ENCODE measurements around the gene ARHGAP12.

GRCh38 chr10:31939797-31940708, 11.4 kb upstream of the ARHGAP12 start:
- TF ChIP-seq, protein P1, sequence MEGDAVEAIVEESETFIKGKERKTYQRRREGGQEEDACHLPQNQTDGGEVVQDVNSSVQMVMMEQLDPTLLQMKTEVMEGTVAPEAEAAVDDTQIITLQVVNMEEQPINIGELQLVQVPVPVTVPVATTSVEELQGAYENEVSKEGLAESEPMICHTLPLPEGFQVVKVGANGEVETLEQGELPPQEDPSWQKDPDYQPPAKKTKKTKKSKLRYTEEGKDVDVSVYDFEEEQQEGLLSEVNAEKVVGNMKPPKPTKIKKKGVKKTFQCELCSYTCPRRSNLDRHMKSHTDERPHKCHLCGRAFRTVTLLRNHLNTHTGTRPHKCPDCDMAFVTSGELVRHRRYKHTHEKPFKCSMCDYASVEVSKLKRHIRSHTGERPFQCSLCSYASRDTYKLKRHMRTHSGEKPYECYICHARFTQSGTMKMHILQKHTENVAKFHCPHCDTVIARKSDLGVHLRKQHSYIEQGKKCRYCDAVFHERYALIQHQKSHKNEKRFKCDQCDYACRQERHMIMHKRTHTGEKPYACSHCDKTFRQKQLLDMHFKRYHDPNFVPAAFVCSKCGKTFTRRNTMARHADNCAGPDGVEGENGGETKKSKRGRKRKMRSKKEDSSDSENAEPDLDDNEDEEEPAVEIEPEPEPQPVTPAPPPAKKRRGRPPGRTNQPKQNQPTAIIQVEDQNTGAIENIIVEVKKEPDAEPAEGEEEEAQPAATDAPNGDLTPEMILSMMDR (IDR thresholded peaks at IDR 0.05 in 8 of 11, conservative IDR thresholded peaks at IDR 0.05 in 3 of 11) = no peak
- TF ChIP-seq POLR2AphosphoS5 (IDR thresholded peaks at IDR 0.05) = no peak

Data from spleen (tissue), 7 donors.